Omental fat pad (tissue), 4 donors: ENCODE measurements around the gene TBL2. TPM values are rescaled to one million over a fixed set of nuclear protein-coding genes. Genes with fewer than 3 reads are reported as not detected.
"Not testable (repeated sequence)": the region's sequence is repeated elsewhere in the genome, so short reads cannot be mapped to it uniquely, and the experiment has no call there.

Experiments used
- ATAC-seq: fragments of 150-250 bp; one replicate; pipeline ENCODE4 v1.9.1; 2016; ENCODE audit warnings: mild to moderate bottlenecking, moderate library complexity; ENCODE audit not compliant: low FRiP score
- DNase-seq: peaks from one replicate; pipeline ENCODE4 v3.0.0-alpha.2; 2019; ENCODE audit warnings: low spot score
- CTCF ChIP-seq, 3 donors: fragments of 450-650 bp; IDR thresholded peaks; one replicate each; pipeline ENCODE4 v1.5.1; 2016 to 2017; ENCODE audit warnings: antibody characterized with exemption in 3 of 3, mild to moderate bottlenecking in 3 of 3, moderate library complexity in 2 of 3
- total RNA-seq, 4 donors: library from RNA; depleted of rRNA; stranded (reverse); fragments of >200 nt; gene quantifications; one replicate each; pipeline ENCODE4 v1.1.0, GENCODE V29; 2016

Gene TBL2
- total RNA-seq, 4 donors from 2014 or later: 29.5 to 51.6 (median 40.1) TPM

- ATAC-seq (no peak), DNase-seq (no peak)
- TF ChIP-seq CTCF (IDR thresholded peaks at IDR 0.05): no peak
Observed at GRCh38 chr7:73565675-73566340, 12.6 kb downstream of the TBL2 start.

- no peak for DNase-seq
- ATAC-seq: no peak
- TF ChIP-seq CTCF (IDR thresholded peaks at IDR 0.05): no peak
Observed at GRCh38 chr7:73560109-73560835, 18.1 kb downstream of the TBL2 start.

- no peak for TF ChIP-seq CTCF (IDR thresholded peaks at IDR 0.05)
Observed at GRCh38 chr7:73557397-73558257, 20.8 kb downstream of the TBL2 start, which contains the start of gene BCL7B. BCL7B (minus strand) TSS chr7:73557690; CDS start chr7:73557578, 112 bp downstream.

GRCh38 chr7:73557108-73557396, 21.3 kb downstream of the TBL2 start:
- no peak for TF ChIP-seq CTCF (IDR thresholded peaks at IDR 0.05)
- ATAC-seq (peak; percentile 96), DNase-seq (peak; percentile 55)

More at GRCh38 chr7:73557397-73558257, 20.8 kb downstream of the TBL2 start, which contains the start of gene BCL7B:
- ATAC-seq: peak; percentile 84
- no peak for DNase-seq

- no peak for DNase-seq
- ATAC-seq: no peak
- no peak for TF ChIP-seq CTCF (IDR thresholded peaks at IDR 0.05)
Observed at GRCh38 chr7:73556208-73557107, 21.9 kb downstream of the TBL2 start.

- DNase-seq: no peak
- no peak for TF ChIP-seq CTCF (IDR thresholded peaks at IDR 0.05)
- no peak for ATAC-seq
Observed at GRCh38 chr7:73555411-73555982, 22.9 kb downstream of the TBL2 start.

- not testable (repeated sequence) for DNase-seq, ATAC-seq
Observed at GRCh38 chr7:73550093-73550492, 28.3 kb downstream of the TBL2 start.
